Measurements from ENCODE around the gene USP10.

GRCh38 chr16:84726079-84726668, 26.4 kb downstream of the USP10 start:
- TF ChIP-seq, protein P1, sequence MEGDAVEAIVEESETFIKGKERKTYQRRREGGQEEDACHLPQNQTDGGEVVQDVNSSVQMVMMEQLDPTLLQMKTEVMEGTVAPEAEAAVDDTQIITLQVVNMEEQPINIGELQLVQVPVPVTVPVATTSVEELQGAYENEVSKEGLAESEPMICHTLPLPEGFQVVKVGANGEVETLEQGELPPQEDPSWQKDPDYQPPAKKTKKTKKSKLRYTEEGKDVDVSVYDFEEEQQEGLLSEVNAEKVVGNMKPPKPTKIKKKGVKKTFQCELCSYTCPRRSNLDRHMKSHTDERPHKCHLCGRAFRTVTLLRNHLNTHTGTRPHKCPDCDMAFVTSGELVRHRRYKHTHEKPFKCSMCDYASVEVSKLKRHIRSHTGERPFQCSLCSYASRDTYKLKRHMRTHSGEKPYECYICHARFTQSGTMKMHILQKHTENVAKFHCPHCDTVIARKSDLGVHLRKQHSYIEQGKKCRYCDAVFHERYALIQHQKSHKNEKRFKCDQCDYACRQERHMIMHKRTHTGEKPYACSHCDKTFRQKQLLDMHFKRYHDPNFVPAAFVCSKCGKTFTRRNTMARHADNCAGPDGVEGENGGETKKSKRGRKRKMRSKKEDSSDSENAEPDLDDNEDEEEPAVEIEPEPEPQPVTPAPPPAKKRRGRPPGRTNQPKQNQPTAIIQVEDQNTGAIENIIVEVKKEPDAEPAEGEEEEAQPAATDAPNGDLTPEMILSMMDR (conservative IDR thresholded peaks at IDR 0.05 in 1 of 2, IDR thresholded peaks at IDR 0.05 in 1 of 2; ENCODE audit: extremely low read depth in 1 of 2, insufficient read depth in 1 of 2, low read depth in 1 of 2, low read length in 2 of 2) = peak; percentile 91 to 92
- TF ChIP-seq EZH2 (IDR thresholded peaks at IDR 0.05; ENCODE audit: borderline replicate concordance, low read length) = no peak

All from mammary epithelial cell (primary cell).